GM19099 (cell line): Measurements from ENCODE around the gene LRRC46.

Experiments
- POLR2A ChIP-seq: IDR thresholded peaks from 3 replicates; pipeline ENCODE4 v1.6.1; 2011; ENCODE audit warnings: low read depth; ENCODE audit not compliant: insufficient read length; ENCODE audit errors: extremely low read depth

The LRRC46 gene

GRCh38 chr17:47850373-47850691 lies 18.9 kb downstream of the LRRC46 start:
- TF ChIP-seq POLR2A, result no peak

GRCh38 chr17:47850692-47851573 lies 19.5 kb downstream of the LRRC46 start, which contains the start of gene SP6:
Gene SP6 (minus strand): TSS chr17:47851163. CDS start chr17:47848429, 2,734 bp downstream.
- no peak for TF ChIP-seq POLR2A

GRCh38 chr17:47851764-47852112 lies 20.3 kb downstream of the LRRC46 start:
- TF ChIP-seq POLR2A, result no peak

GRCh38 chr17:47852113-47852949 lies 20.9 kb downstream of the LRRC46 start:
- no peak for TF ChIP-seq POLR2A

- TF ChIP-seq POLR2A, result no peak
Observed at GRCh38 chr17:47853616-47854015, 22.1 kb downstream of the LRRC46 start.

GRCh38 chr17:47855737-47856136 lies 24.3 kb downstream of the LRRC46 start:
- TF ChIP-seq POLR2A, result no peak

- TF ChIP-seq POLR2A, result no peak
Observed at GRCh38 chr17:47856830-47857229, 25.4 kb downstream of the LRRC46 start.

GRCh38 chr17:47857551-47858455 lies 26.3 kb downstream of the LRRC46 start:
- no peak for TF ChIP-seq POLR2A

GRCh38 chr17:47860386-47860785 lies 28.9 kb downstream of the LRRC46 start:
- TF ChIP-seq POLR2A, result no peak

- no peak for TF ChIP-seq POLR2A
Observed at GRCh38 chr17:47862621-47863440, 31.4 kb downstream of the LRRC46 start.

GRCh38 chr17:47864791-47865216 lies 33.3 kb downstream of the LRRC46 start:
- TF ChIP-seq POLR2A, result no peak

- no peak for TF ChIP-seq POLR2A
Observed at GRCh38 chr17:47866941-47867340, 35.5 kb downstream of the LRRC46 start.

GRCh38 chr17:47867813-47868533 lies 36.5 kb downstream of the LRRC46 start:
- no peak for TF ChIP-seq POLR2A
